ENCODE data around the gene EPB41L5. TPM values are rescaled to one million over a fixed set of nuclear protein-coding genes. Genes with fewer than 3 reads are reported as not detected.

EPB41L5 gene
- total RNA-seq, 1 donor from 2014 or later = 29.4 TPM

DNA sequence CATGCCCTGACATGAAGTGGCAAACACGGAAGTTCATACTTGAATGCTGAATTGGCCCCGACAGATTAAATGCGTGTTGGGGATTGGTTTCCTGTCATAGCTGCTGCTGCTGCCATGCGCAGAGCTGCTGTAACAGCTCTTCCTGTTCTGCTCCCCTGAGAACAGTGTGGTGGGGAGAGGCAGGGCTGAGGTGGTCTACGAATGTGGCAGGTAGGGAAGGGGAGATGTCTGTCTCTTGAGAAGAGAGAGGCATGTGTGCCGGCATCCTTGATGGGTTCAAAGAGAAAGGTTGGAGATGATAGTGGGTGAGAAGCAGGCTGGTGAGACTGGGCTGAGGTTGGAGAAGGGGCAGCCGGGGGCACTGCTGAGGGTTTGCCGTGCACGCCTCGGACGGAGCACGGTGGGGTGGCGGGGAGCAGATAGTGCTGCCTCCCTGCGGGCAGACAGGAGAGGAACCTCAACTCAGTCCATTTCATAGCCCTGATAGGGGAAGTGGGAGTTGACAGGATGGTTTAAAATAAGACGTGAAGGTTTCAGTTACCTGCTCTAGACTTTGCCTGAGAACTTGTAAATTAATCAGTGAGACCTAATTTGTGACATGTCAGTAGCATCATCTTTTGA, 164.2 kb downstream of the EPB41L5 start:
- H3K4me1 Mint-ChIP-seq = peaks cover 60% of the 10 kb centered on the region
- TF ChIP-seq, protein P1, sequence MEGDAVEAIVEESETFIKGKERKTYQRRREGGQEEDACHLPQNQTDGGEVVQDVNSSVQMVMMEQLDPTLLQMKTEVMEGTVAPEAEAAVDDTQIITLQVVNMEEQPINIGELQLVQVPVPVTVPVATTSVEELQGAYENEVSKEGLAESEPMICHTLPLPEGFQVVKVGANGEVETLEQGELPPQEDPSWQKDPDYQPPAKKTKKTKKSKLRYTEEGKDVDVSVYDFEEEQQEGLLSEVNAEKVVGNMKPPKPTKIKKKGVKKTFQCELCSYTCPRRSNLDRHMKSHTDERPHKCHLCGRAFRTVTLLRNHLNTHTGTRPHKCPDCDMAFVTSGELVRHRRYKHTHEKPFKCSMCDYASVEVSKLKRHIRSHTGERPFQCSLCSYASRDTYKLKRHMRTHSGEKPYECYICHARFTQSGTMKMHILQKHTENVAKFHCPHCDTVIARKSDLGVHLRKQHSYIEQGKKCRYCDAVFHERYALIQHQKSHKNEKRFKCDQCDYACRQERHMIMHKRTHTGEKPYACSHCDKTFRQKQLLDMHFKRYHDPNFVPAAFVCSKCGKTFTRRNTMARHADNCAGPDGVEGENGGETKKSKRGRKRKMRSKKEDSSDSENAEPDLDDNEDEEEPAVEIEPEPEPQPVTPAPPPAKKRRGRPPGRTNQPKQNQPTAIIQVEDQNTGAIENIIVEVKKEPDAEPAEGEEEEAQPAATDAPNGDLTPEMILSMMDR (IDR thresholded peaks at IDR 0.05) = no peak
- CTCF ChIA-PET = interaction anchor here (0.7 to 5.3 kb wide), 17 partner anchors 18 to 520 kb away, joined by 3 to 138 read pairs (median 5); partner anchors contain the start of genes PTPN4, RALB and TMEM177
- H3K27ac Mint-ChIP-seq = peak overlapping the region; percentile 98
- H3K4me3 Mint-ChIP-seq = peak overlapping the region; percentile 93
- ATAC-seq (ENCODE audit: low read depth) (peak; percentile 93), DNase-seq (peak; percentile 81)
- POLR2A ChIA-PET = interaction anchor here (0.6 to 2.6 kb wide), 20 partner anchors 44 to 1579 kb away, joined by 3 to 32 read pairs (median 5); partner anchors contain the start of genes C2orf76, DBI, EPB41L5 and PTPN4
- H3K9me3 Mint-ChIP-seq = no peaks in the 10 kb centered on the region
- peaks cover 3% of the 10 kb centered on the region for H3K36me3 Mint-ChIP-seq (ENCODE audit: low read depth)
- intact Hi-C loops (cut with micrococcal nuclease) = loop anchor here (1.0 to 5.0 kb wide), 12 partner anchors 46 to 1990 kb away; partner anchors contain the start of genes C2orf76, DBI, EPB41L5 and PTPN4
- H3K27me3 Mint-ChIP-seq = no peaks in the 10 kb centered on the region

DNA sequence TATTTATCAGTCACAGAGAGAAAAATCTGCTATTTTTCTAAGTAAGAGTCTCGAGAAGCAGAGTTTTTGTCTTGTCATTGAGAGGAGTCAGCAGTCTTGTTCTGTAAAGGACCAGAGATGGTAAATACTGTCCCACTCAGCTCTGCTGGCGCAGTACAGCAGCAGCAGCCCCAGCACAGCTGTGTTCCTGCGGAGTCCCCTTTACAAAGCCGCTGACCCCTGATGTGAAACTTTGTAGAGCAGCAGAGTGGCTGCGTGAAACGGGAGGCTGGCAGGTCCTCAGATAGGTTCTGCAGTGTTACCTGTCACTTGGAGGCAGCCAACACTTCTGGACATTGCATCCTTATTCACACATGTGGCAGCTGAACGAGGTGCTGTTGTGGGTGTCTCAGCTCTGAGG, 165.1 kb downstream of the EPB41L5 start:
- ChIA-PET POLR2A (interaction anchor here (0.8 to 2.6 kb wide), 3 partner anchors 45 to 419 kb away, joined by 4 to 29 read pairs (median 5); partner anchors contain the start of genes EPB41L5, PTPN4 and TMEM185B), CTCF (interaction anchor here (1.1 to 5.3 kb wide), 5 partner anchors 68 to 427 kb away, joined by 5 to 138 read pairs (median 42); partner anchors contain the start of gene PTPN4)
- H3K27me3 Mint-ChIP-seq = no peaks in the 10 kb centered on the region
- DNase-seq = no peak
- peak overlapping the region; percentile 98 for H3K27ac Mint-ChIP-seq
- no peaks in the 10 kb centered on the region for H3K9me3 Mint-ChIP-seq
- H3K4me3 Mint-ChIP-seq = peak overlapping the region; percentile 93
- intact Hi-C loops (cut with micrococcal nuclease) = loop anchor here (1.0 to 5.0 kb wide), 12 partner anchors 45 to 1991 kb away; partner anchors contain the start of genes C2orf76, DBI, EPB41L5 and PTPN4
- peaks cover 3% of the 10 kb centered on the region for H3K36me3 Mint-ChIP-seq (ENCODE audit: low read depth)
- no peak for ATAC-seq (ENCODE audit: low read depth)
- H3K4me1 Mint-ChIP-seq = peaks cover 62% of the 10 kb centered on the region
- TF ChIP-seq, protein P1 (IDR thresholded peaks at IDR 0.05) = no peak

DNA sequence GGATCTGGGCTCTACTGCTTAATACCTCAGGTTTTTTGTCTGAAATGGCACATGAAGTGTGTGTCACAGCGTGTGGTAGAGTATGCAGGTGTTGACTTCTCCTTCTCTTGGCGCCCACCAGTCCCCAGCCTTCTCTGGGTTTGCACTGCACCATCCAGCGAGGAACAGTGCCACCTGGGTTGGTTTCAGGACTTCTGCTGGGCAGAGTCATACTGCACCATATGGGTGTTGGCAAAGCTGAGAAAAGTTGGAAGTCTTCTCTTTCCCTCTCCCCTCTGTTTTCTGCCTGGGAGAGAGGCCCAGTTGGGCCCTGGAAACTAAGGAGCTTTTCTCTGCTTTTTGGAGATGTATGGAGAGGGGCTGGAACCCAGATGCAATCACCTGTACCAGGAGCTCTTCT, 166.5 kb downstream of the EPB41L5 start:
- Mint-ChIP-seq H3K36me3 (ENCODE audit: low read depth) (peaks cover 3% of the 10 kb centered on the region), H3K4me1 (peaks cover 62% of the 10 kb centered on the region), H3K27me3 (no peaks in the 10 kb centered on the region), H3K27ac (no peak overlapping the region), H3K9me3 (no peaks in the 10 kb centered on the region), H3K4me3 (no peak overlapping the region)
- no peak for ATAC-seq (ENCODE audit: low read depth)
- TF ChIP-seq, protein P1 (IDR thresholded peaks at IDR 0.05) = no peak
- POLR2A ChIA-PET = no interaction called here
- CTCF ChIA-PET = no interaction called here
- DNase-seq = no peak
- intact Hi-C loops (cut with micrococcal nuclease) = loop anchor here (5.0 kb wide), 2 partner anchors 812 to 1992 kb away; partner anchors contain the start of genes C2orf76 and DBI

DNA sequence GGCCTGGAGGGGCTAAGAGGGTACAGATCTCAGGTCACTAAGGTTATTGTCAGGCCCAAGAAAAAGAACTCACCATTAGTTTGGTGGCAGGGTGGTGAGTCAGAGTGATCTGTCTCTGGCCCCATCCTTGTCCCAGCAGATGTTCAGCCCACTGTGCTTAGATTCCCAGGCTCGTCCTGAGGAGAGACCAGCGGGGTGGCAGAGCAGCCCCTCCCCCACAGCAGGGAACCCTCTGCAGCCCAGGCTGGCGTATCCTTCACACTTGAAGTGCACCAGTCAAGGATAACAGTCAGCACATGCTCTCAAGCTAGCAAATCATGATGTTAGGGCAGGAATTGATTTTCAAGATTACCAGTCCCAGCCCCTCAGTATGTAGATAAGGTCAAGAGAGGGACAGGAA, 167.2 kb downstream of the EPB41L5 start:
- intact Hi-C loops (cut with micrococcal nuclease) = no loop called here
- ATAC-seq (ENCODE audit: low read depth) (no peak), DNase-seq (no peak)
- CTCF ChIA-PET = no interaction called here
- H3K27ac Mint-ChIP-seq = no peak overlapping the region
- TF ChIP-seq, protein P1 (IDR thresholded peaks at IDR 0.05) = no peak
- H3K27me3 Mint-ChIP-seq = no peaks in the 10 kb centered on the region
- H3K4me3 Mint-ChIP-seq = no peak overlapping the region
- H3K4me1 Mint-ChIP-seq = peaks cover 58% of the 10 kb centered on the region
- no peaks in the 10 kb centered on the region for H3K9me3 Mint-ChIP-seq
- POLR2A ChIA-PET = no interaction called here
- H3K36me3 Mint-ChIP-seq (ENCODE audit: low read depth) = peaks cover 3% of the 10 kb centered on the region

DNA sequence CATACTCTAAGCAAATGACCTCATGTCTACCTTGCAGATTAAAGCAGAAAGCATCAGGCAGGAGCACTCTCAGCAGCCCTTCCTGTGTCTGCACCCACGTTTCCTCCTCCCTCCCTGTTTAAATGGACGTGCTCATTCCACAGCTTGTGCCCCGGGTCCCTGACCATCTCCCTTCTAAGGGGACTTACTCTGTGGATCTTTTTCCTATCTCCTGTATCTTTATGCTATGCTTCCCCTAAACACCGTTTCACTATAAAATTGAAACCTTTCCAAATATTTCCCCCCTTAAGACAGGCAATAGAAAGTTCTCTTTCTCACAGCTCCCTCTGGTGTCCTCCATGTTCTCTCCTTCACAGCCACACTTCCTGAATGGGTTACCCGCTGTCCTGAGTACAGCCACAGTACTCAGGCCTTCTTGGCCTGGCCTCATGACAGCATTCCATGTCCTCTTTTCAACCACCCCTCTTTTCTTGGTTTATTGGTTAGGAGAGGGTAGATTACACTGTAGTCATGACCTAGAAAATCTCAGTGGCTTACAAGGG, 169.2 kb downstream of the EPB41L5 start:
- Mint-ChIP-seq H3K36me3 (ENCODE audit: low read depth) (peaks cover 1% of the 10 kb centered on the region), H3K4me1 (peaks cover 40% of the 10 kb centered on the region), H3K4me3 (peak overlapping the region; percentile 9), H3K9me3 (no peaks in the 10 kb centered on the region), H3K27me3 (no peaks in the 10 kb centered on the region), H3K27ac (no peak overlapping the region)
- intact Hi-C loops (cut with micrococcal nuclease) = no loop called here
- DNase-seq (no peak), ATAC-seq (ENCODE audit: low read depth) (no peak)
- POLR2A ChIA-PET = interaction anchor here (1.2 kb wide), 1 partner anchor 70 kb away, joined by 3 read pairs; no protein-coding TSS in a partner anchor
- TF ChIP-seq, protein P1 (IDR thresholded peaks at IDR 0.05) = no peak
- CTCF ChIA-PET = interaction anchor here (1.7 kb wide), 1 partner anchor 131 kb away, joined by 5 read pairs; no protein-coding TSS in a partner anchor

Measured in activated B cell treated with CpG ODN at 0.5 μM for 24 hours (primary cell).